ENCODE measurements around the gene SBF1.
"Not testable (repeated sequence)": the region's sequence is repeated elsewhere in the genome, so short reads cannot be mapped to it uniquely, and the experiment has no call there.

SBF1 gene

GRCh38 chr22:50432877-50433510 lies 41.8 kb downstream of the SBF1 start:
- not testable (repeated sequence) for H3K9ac ChIP-seq (ENCODE audit: low read length in 2 of 2); H3K4me3 ChIP-seq (ENCODE audit: low read length in 2 of 2); H3K27ac ChIP-seq (ENCODE audit: low read length); H3K4me1 ChIP-seq (ENCODE audit: control insufficient read depth, insufficient read depth, low read length); H3K9me3 ChIP-seq (ENCODE audit: control insufficient read depth in 2 of 2, low read length in 2 of 2); H3K27me3 ChIP-seq (ENCODE audit: control insufficient read depth in 1 of 2, insufficient read depth in 2 of 2, low read length in 2 of 2)
- H3K36me3 ChIP-seq (ENCODE audit: control insufficient read depth in 2 of 2, insufficient read depth in 2 of 2, low read length in 2 of 2) = peaks cover 44 to 46% of the 10 kb centered on the region in 2 donors

- no peaks in the 10 kb centered on the region for H3K27me3 ChIP-seq (ENCODE audit: control insufficient read depth in 1 of 2, insufficient read depth in 2 of 2, low read length in 2 of 2)
- no peak overlapping the region for H3K27ac ChIP-seq (ENCODE audit: low read length)
Observed at GRCh38 chr22:50432131-50432876, 42.5 kb downstream of the SBF1 start.

GRCh38 chr22:50425179-50425916 lies 49.5 kb downstream of the SBF1 start:
- Histone ChIP-seq H3K36me3 (ENCODE audit: control insufficient read depth in 2 of 2, insufficient read depth in 2 of 2, low read length in 2 of 2) (peaks cover 45 to 55% of the 10 kb centered on the region in 2 donors), H3K27me3 (ENCODE audit: control insufficient read depth in 1 of 2, insufficient read depth in 2 of 2, low read length in 2 of 2) (no peaks in the 10 kb centered on the region), H3K27ac (ENCODE audit: low read length) (no peak overlapping the region), H3K9ac (ENCODE audit: low read length in 2 of 2) (no peak overlapping the region), H3K9me3 (ENCODE audit: control insufficient read depth in 2 of 2, low read length in 2 of 2) (no peaks in the 10 kb centered on the region), H3K4me3 (ENCODE audit: low read length in 2 of 2) (no peak overlapping the region), H3K4me1 (ENCODE audit: control insufficient read depth, insufficient read depth, low read length) (no peaks in the 10 kb centered on the region)

More at GRCh38 chr22:50432131-50432876, 42.5 kb downstream of the SBF1 start:
- no peaks in the 10 kb centered on the region for H3K4me1 ChIP-seq (ENCODE audit: control insufficient read depth, insufficient read depth, low read length)
- H3K36me3 ChIP-seq (ENCODE audit: control insufficient read depth in 2 of 2, insufficient read depth in 2 of 2, low read length in 2 of 2) = peaks cover 41 to 46% of the 10 kb centered on the region in 2 donors
- H3K9ac ChIP-seq (ENCODE audit: low read length in 2 of 2) = no peak overlapping the region
- no peaks in the 10 kb centered on the region for H3K9me3 ChIP-seq (ENCODE audit: control insufficient read depth in 2 of 2, low read length in 2 of 2)
- H3K4me3 ChIP-seq (ENCODE audit: low read length in 2 of 2) = no peak overlapping the region

- H3K27ac ChIP-seq (ENCODE audit: low read length) = no peak overlapping the region
- H3K36me3 ChIP-seq (ENCODE audit: control insufficient read depth in 2 of 2, insufficient read depth in 2 of 2, low read length in 2 of 2) = peaks cover 50 to 59% of the 10 kb centered on the region in 2 donors
- no peaks in the 10 kb centered on the region for H3K9me3 ChIP-seq (ENCODE audit: control insufficient read depth in 2 of 2, low read length in 2 of 2)
- no peaks in the 10 kb centered on the region for H3K27me3 ChIP-seq (ENCODE audit: control insufficient read depth in 1 of 2, insufficient read depth in 2 of 2, low read length in 2 of 2)
- H3K9ac ChIP-seq (ENCODE audit: low read length in 2 of 2) = no peak overlapping the region
- H3K4me3 ChIP-seq (ENCODE audit: low read length in 2 of 2) = no peak overlapping the region
- no peaks in the 10 kb centered on the region for H3K4me1 ChIP-seq (ENCODE audit: control insufficient read depth, insufficient read depth, low read length)
Observed at GRCh38 chr22:50423956-50424355, 50.9 kb downstream of the SBF1 start.

GRCh38 chr22:50422961-50423815 lies 51.6 kb downstream of the SBF1 start:
- Histone ChIP-seq H3K9ac (ENCODE audit: low read length in 2 of 2) (no peak overlapping the region), H3K4me3 (ENCODE audit: low read length in 2 of 2) (no peak overlapping the region), H3K9me3 (ENCODE audit: control insufficient read depth in 2 of 2, low read length in 2 of 2) (no peaks in the 10 kb centered on the region), H3K27ac (ENCODE audit: low read length) (no peak overlapping the region), H3K36me3 (ENCODE audit: control insufficient read depth in 2 of 2, insufficient read depth in 2 of 2, low read length in 2 of 2) (peaks cover 53 to 56% of the 10 kb centered on the region in 2 donors), H3K4me1 (ENCODE audit: control insufficient read depth, insufficient read depth, low read length) (no peaks in the 10 kb centered on the region), H3K27me3 (ENCODE audit: control insufficient read depth in 1 of 2, insufficient read depth in 2 of 2, low read length in 2 of 2) (no peaks in the 10 kb centered on the region)

GRCh38 chr22:50422046-50422445 lies 52.8 kb downstream of the SBF1 start:
- Histone ChIP-seq H3K4me1 (ENCODE audit: control insufficient read depth, insufficient read depth, low read length) (no peaks in the 10 kb centered on the region), H3K36me3 (ENCODE audit: control insufficient read depth in 2 of 2, insufficient read depth in 2 of 2, low read length in 2 of 2) (peaks cover 62 to 63% of the 10 kb centered on the region in 2 donors), H3K9ac (ENCODE audit: low read length in 2 of 2) (no peak overlapping the region), H3K9me3 (ENCODE audit: control insufficient read depth in 2 of 2, low read length in 2 of 2) (no peaks in the 10 kb centered on the region), H3K27ac (ENCODE audit: low read length) (no peak overlapping the region), H3K4me3 (ENCODE audit: low read length in 2 of 2) (no peak overlapping the region), H3K27me3 (ENCODE audit: control insufficient read depth in 1 of 2, insufficient read depth in 2 of 2, low read length in 2 of 2) (no peaks in the 10 kb centered on the region)

GRCh38 chr22:50420581-50420980 lies 54.3 kb downstream of the SBF1 start:
- H3K27me3 ChIP-seq (ENCODE audit: control insufficient read depth in 1 of 2, insufficient read depth in 2 of 2, low read length in 2 of 2) = no peaks in the 10 kb centered on the region
- H3K27ac ChIP-seq (ENCODE audit: low read length) = no peak overlapping the region
- H3K4me1 ChIP-seq (ENCODE audit: control insufficient read depth, insufficient read depth, low read length) = no peaks in the 10 kb centered on the region
- H3K9ac ChIP-seq (ENCODE audit: low read length in 2 of 2) = no peak overlapping the region
- no peak overlapping the region for H3K4me3 ChIP-seq (ENCODE audit: low read length in 2 of 2)
- no peaks in the 10 kb centered on the region for H3K9me3 ChIP-seq (ENCODE audit: control insufficient read depth in 2 of 2, low read length in 2 of 2)
- H3K36me3 ChIP-seq (ENCODE audit: control insufficient read depth in 2 of 2, insufficient read depth in 2 of 2, low read length in 2 of 2) = peaks cover 72 to 74% of the 10 kb centered on the region in 2 donors

- Histone ChIP-seq H3K9ac (ENCODE audit: low read length in 2 of 2) (no peak overlapping the region), H3K27me3 (ENCODE audit: control insufficient read depth in 1 of 2, insufficient read depth in 2 of 2, low read length in 2 of 2) (no peaks in the 10 kb centered on the region), H3K27ac (ENCODE audit: low read length) (no peak overlapping the region), H3K4me1 (ENCODE audit: control insufficient read depth, insufficient read depth, low read length) (no peaks in the 10 kb centered on the region), H3K36me3 (ENCODE audit: control insufficient read depth in 2 of 2, insufficient read depth in 2 of 2, low read length in 2 of 2) (peaks cover 72 to 74% of the 10 kb centered on the region in 2 donors), H3K9me3 (ENCODE audit: control insufficient read depth in 2 of 2, low read length in 2 of 2) (no peaks in the 10 kb centered on the region), H3K4me3 (ENCODE audit: low read length in 2 of 2) (no peak overlapping the region)
Observed at GRCh38 chr22:50420015-50420414, 54.8 kb downstream of the SBF1 start.

GRCh38 chr22:50419116-50419515 lies 55.7 kb downstream of the SBF1 start:
- H3K27ac ChIP-seq (ENCODE audit: low read length) = no peak overlapping the region
- no peaks in the 10 kb centered on the region for H3K9me3 ChIP-seq (ENCODE audit: control insufficient read depth in 2 of 2, low read length in 2 of 2)
- H3K36me3 ChIP-seq (ENCODE audit: control insufficient read depth in 2 of 2, insufficient read depth in 2 of 2, low read length in 2 of 2) = peaks cover 73 to 80% of the 10 kb centered on the region in 2 donors
- no peak overlapping the region for H3K9ac ChIP-seq (ENCODE audit: low read length in 2 of 2)
- H3K27me3 ChIP-seq (ENCODE audit: control insufficient read depth in 1 of 2, insufficient read depth in 2 of 2, low read length in 2 of 2) = no peaks in the 10 kb centered on the region
- H3K4me1 ChIP-seq (ENCODE audit: control insufficient read depth, insufficient read depth, low read length) = no peaks in the 10 kb centered on the region
- no peak overlapping the region for H3K4me3 ChIP-seq (ENCODE audit: low read length in 2 of 2)

GRCh38 chr22:50418624-50419023 lies 56.2 kb downstream of the SBF1 start:
- Histone ChIP-seq H3K4me3 (ENCODE audit: low read length in 2 of 2) (no peak overlapping the region), H3K9me3 (ENCODE audit: control insufficient read depth in 2 of 2, low read length in 2 of 2) (no peaks in the 10 kb centered on the region), H3K27ac (ENCODE audit: low read length) (no peak overlapping the region), H3K4me1 (ENCODE audit: control insufficient read depth, insufficient read depth, low read length) (no peaks in the 10 kb centered on the region), H3K36me3 (ENCODE audit: control insufficient read depth in 2 of 2, insufficient read depth in 2 of 2, low read length in 2 of 2) (peaks cover 69 to 79% of the 10 kb centered on the region in 2 donors), H3K9ac (ENCODE audit: low read length in 2 of 2) (no peak overlapping the region), H3K27me3 (ENCODE audit: control insufficient read depth in 1 of 2, insufficient read depth in 2 of 2, low read length in 2 of 2) (no peaks in the 10 kb centered on the region)

Data from stomach smooth muscle (tissue), 2 donors.